ENCODE data around the gene PTTG1IP.

The PTTG1IP gene

GRCh38 chr21:44858291-44858690 lies 15.2 kb downstream of the PTTG1IP start:
- no peak for DNase-seq

GRCh38 chr21:44857127-44857892 lies 16.2 kb downstream of the PTTG1IP start:
- DNase-seq, result no peak

- peak; percentile 32 for DNase-seq
These were observed 17.4 kb downstream of the PTTG1IP start for GRCh38 chr21:44856131-44856530.

- no peak for DNase-seq
These were observed 17.9 kb downstream of the PTTG1IP start for GRCh38 chr21:44855572-44855971.

GRCh38 chr21:44854664-44855446 lies 18.6 kb downstream of the PTTG1IP start:
- no peak for DNase-seq

GRCh38 chr21:44854391-44854663 lies 19.2 kb downstream of the PTTG1IP start:
- DNase-seq, result no peak

GRCh38 chr21:44853601-44854390 lies 19.7 kb downstream of the PTTG1IP start:
- DNase-seq, result no peak

GRCh38 chr21:44850905-44851657 lies 22.4 kb downstream of the PTTG1IP start:
- no peak for DNase-seq

- no peak for DNase-seq
These were observed 23.2 kb downstream of the PTTG1IP start for GRCh38 chr21:44850208-44850800.

- DNase-seq, result no peak
These were observed 23.8 kb downstream of the PTTG1IP start for GRCh38 chr21:44849616-44850130.

- DNase-seq, result no peak
These were observed 24.5 kb downstream of the PTTG1IP start for GRCh38 chr21:44848821-44849521.

GRCh38 chr21:44847261-44848056 lies 26.0 kb downstream of the PTTG1IP start:
- DNase-seq, result no peak

- DNase-seq, result no peak
These were observed 26.8 kb downstream of the PTTG1IP start for GRCh38 chr21:44846485-44847260.

GRCh38 chr21:44846224-44846484 lies 27.3 kb downstream of the PTTG1IP start:
- DNase-seq, result no peak

- DNase-seq, result peak; percentile 6
These were observed 27.9 kb downstream of the PTTG1IP start for GRCh38 chr21:44845418-44846223.

GRCh38 chr21:44844256-44844655 lies 29.2 kb downstream of the PTTG1IP start:
- DNase-seq, result no peak

- no peak for DNase-seq
These were observed 30.6 kb downstream of the PTTG1IP start for GRCh38 chr21:44842721-44843445.

GRCh38 chr21:44842087-44842486 lies 31.4 kb downstream of the PTTG1IP start:
- no peak for DNase-seq

- DNase-seq, result no peak
These were observed 32.7 kb downstream of the PTTG1IP start for GRCh38 chr21:44840771-44841170.
